OCI-LY7 (cell line): ENCODE data around the gene MRPL47. TPM values are rescaled to one million over a fixed set of nuclear protein-coding genes. Genes with fewer than 3 reads are reported as not detected.

Experiments
- BruUV-seq: library from RNA; stranded (reverse); fragments of 400-500 nt; replicated peaks from 2 replicates; lab custom pipeline; 2021; lab: Mats Ljungman, UMichigan
- CTCF ChIA-PET: fragments of 300-600 bp; sonication (Branson Sonifier 250); formaldehyde crosslinking; loops from one replicate; lab custom pipeline; 2022; ENCODE audit warnings: antibody characterized with exemption; ENCODE audit not compliant: unreplicated experiment; lab: Charles Lee
- POLR2A ChIA-PET: fragments of 300-600 bp; sonication (Branson Sonifier 250); formaldehyde crosslinking; loops from one replicate; lab custom pipeline; 2022; ENCODE audit warnings: antibody characterized with exemption; lab: Charles Lee
- DNase-seq: peaks from one replicate; pipeline ENCODE4 v3.0.0-alpha.2; 2015; ENCODE audit warnings: low spot score
- H2AFZ ChIP-seq: fragments of 200-600 bp; sonication (generic), shearing (Covaris generic); 2 replicates; pipeline ENCODE4 v1.6.1; 2014; ENCODE audit warnings: mild to moderate bottlenecking, antibody characterized with exemption, low read length, moderate library complexity
- H3K27ac ChIP-seq: fragments of 200-600 bp; sonication (generic); 2 replicates; pipeline ENCODE4 v1.5.1; 2014; ENCODE audit warnings: mixed run types, low read depth, mild to moderate bottlenecking, moderate library complexity, low read length, inconsistent platforms; ENCODE audit not compliant: poor library complexity, severe bottlenecking
- H3K36me3 ChIP-seq: fragments of 200-600 bp; sonication (generic); 2 replicates; pipeline ENCODE4 v1.6.1; 2014; ENCODE audit warnings: mild to moderate bottlenecking, antibody characterized with exemption, low read length, moderate library complexity, mixed read lengths; ENCODE audit not compliant: insufficient read depth
- H3K4me1 ChIP-seq: fragments of 200-600 bp; sonication (generic); 2 replicates; pipeline ENCODE4 v1.5.1; 2014; ENCODE audit warnings: mild to moderate bottlenecking, low read length; ENCODE audit not compliant: insufficient read depth, poor library complexity, severe bottlenecking
- H3K4me2 ChIP-seq: fragments of 200-600 bp; sonication (generic); 2 replicates; pipeline ENCODE4 v1.6.1; 2014; ENCODE audit warnings: mild to moderate bottlenecking, low read length
- H3K4me3 ChIP-seq: fragments of 200-600 bp; sonication (generic); 2 replicates; pipeline ENCODE4 v1.5.1; 2014; ENCODE audit warnings: mild to moderate bottlenecking, low read depth, low read length; ENCODE audit not compliant: poor library complexity, severe bottlenecking
- H3K79me2 ChIP-seq: fragments of 200-600 bp; sonication (generic); 2 replicates; pipeline ENCODE4 v1.6.1; 2016; ENCODE audit warnings: low read depth, mild to moderate bottlenecking, low read length, moderate library complexity, mixed read lengths; ENCODE audit not compliant: insufficient read depth
- H3K9me2 ChIP-seq: fragments of 200-600 bp; sonication (generic); 2 replicates; pipeline ENCODE4 v1.6.1; 2016; ENCODE audit warnings: mild to moderate bottlenecking, low read length, mixed read lengths; ENCODE audit not compliant: insufficient read depth
- H3K9me3 ChIP-seq: fragments of 200-600 bp; sonication (generic); 2 replicates; pipeline ENCODE4 v1.6.1; 2014; ENCODE audit warnings: mild to moderate bottlenecking, mixed run types, low read length, mixed read lengths
- H4K20me1 ChIP-seq: fragments of 200-600 bp; sonication (generic); 2 replicates; pipeline ENCODE4 v1.6.1; 2014; ENCODE audit warnings: mild to moderate bottlenecking, antibody characterized with exemption, low read length, moderate library complexity, mixed read lengths; ENCODE audit not compliant: insufficient read depth
- EZH2phosphoT487 ChIP-seq: fragments of 200-600 bp; sonication (generic); IDR thresholded peaks from 2 replicates; pipeline ENCODE4 v1.6.1; 2018; ENCODE audit warnings: low read depth, borderline replicate concordance, mild to moderate bottlenecking, mixed run types, antibody characterized with exemption, low read length, moderate library complexity, mixed read lengths
- intact Hi-C: fragments of 100-400 bp; cut with micrococcal nuclease; formaldehyde crosslinking; loops from one replicate; pipeline ENCODE4 v1.10.0; 2022; ENCODE audit not compliant: unreplicated experiment
- total RNA-seq, 2 experiments: library from RNA; depleted of rRNA in 1 of 2; stranded (reverse); fragments of >200 nt in 1 of 2; shearing (Covaris generic) in 1 of 2; gene quantifications; 2 replicates each; pipeline ENCODE4 v1.2.3, GENCODE V29; 2014 to 2022
- TF ChIP-seq, protein P1 (sequence below): fragments of 200-600 bp; sonication (generic); conservative IDR thresholded peaks from 2 replicates; pipeline ENCODE4 v1.5.1; 2014; ENCODE audit warnings: mild to moderate bottlenecking, antibody characterized with exemption, low read length, moderate library complexity, mixed read lengths

MRPL47 gene
- total RNA-seq, 2 experiments from 2014 or later = 25.9 to 47.2 TPM

DNA sequence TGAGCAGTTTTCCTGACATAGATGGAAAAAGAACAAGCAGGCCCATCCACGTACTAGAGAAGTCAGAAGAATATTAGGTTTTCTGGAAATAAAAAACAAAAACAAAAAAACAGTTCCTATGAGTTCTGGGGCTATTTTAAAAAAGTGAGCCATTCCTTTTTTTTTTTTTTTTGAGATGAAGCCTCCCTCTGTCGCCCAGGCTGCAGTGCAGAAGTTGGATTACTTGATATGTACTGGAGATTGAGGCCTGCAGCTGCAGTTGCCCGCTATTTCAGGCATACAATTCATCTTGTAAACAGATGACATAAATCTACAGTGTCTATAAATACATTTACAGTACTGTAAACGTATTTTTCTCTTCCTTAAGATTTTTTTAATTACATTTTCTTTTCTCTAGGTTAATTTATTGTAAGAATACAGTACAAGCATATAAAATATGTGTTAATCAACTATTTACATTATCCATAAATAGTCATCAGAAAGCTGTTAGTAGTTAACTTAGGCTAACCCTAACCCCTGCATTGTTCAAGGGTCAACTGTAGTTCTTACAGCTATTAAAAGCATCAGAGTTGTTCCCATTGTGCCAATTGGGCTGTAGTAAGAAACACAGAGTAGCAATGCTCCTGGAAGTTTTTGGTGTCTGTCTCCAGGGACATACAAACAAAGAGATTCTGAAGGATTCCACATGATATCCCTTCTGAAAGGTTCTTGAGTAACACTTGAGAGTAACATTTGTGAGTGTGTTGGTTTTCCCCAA, 52.9 kb downstream of the MRPL47 start:
- H4K20me1 ChIP-seq = no peaks in the 10 kb centered on the region
- H3K36me3 ChIP-seq = no peaks in the 10 kb centered on the region
- no peak overlapping the region for H3K27ac ChIP-seq
- intact Hi-C loops = no loop called here
- peaks cover 6% of the 10 kb centered on the region; the same call in 1 of the 2 replicates for H3K9me3 ChIP-seq
- no peak overlapping the region for H3K4me2 ChIP-seq
- POLR2A ChIA-PET = interaction anchor here (0.6 to 2.3 kb wide), 14 partner anchors 10 to 454 kb away, joined by 3 to 15 read pairs (median 4); partner anchors contain the start of gene ACTL6A
- H3K9me2 ChIP-seq = no peaks in the 10 kb centered on the region
- DNase-seq = no peak
- peaks cover 3% of the 10 kb centered on the region for H3K4me1 ChIP-seq
- no peak for TF ChIP-seq EZH2phosphoT487
- TF ChIP-seq, protein P1, sequence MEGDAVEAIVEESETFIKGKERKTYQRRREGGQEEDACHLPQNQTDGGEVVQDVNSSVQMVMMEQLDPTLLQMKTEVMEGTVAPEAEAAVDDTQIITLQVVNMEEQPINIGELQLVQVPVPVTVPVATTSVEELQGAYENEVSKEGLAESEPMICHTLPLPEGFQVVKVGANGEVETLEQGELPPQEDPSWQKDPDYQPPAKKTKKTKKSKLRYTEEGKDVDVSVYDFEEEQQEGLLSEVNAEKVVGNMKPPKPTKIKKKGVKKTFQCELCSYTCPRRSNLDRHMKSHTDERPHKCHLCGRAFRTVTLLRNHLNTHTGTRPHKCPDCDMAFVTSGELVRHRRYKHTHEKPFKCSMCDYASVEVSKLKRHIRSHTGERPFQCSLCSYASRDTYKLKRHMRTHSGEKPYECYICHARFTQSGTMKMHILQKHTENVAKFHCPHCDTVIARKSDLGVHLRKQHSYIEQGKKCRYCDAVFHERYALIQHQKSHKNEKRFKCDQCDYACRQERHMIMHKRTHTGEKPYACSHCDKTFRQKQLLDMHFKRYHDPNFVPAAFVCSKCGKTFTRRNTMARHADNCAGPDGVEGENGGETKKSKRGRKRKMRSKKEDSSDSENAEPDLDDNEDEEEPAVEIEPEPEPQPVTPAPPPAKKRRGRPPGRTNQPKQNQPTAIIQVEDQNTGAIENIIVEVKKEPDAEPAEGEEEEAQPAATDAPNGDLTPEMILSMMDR = no peak
- H3K79me2 ChIP-seq = no peaks in the 10 kb centered on the region
- H2AFZ ChIP-seq = peak overlapping the region; percentile 45; the same call in 1 of the 2 replicates
- BruUV-seq = no TSS peak
- H3K4me3 ChIP-seq = no peak overlapping the region
- CTCF ChIA-PET = no interaction called here

DNA sequence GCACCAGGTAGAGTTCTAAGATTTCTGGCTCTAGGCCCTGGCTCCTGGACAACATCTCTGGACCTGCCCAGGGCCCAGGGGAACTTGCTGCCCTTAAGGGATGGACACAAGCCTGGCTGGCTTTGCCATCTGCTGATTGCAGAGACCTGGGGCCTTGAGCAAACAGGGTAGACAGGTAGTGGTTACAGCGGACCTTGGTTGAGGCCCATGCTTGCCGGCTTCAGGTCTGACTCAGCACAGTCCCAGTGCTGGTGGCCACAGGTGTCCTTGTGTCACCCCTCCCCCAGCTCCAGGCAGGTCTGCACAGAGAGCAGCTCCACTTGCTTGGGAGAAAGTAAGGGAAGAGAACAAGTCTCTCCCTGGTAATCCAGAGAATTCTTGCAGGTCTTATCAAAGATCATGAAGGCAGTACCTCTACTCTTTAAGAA, 57.6 kb downstream of the MRPL47 start:
- ChIA-PET CTCF (no interaction called here), POLR2A (interaction anchor here (1.3 kb wide), 1 partner anchor 191 kb away, joined by 3 read pairs; no protein-coding TSS in a partner anchor)
- DNase-seq = no peak
- Histone ChIP-seq H3K36me3 (no peaks in the 10 kb centered on the region), H3K79me2 (no peaks in the 10 kb centered on the region), H4K20me1 (no peaks in the 10 kb centered on the region), H2AFZ (no peak overlapping the region), H3K27ac (no peak overlapping the region), H3K4me3 (no peak overlapping the region), H3K4me1 (peaks cover 3% of the 10 kb centered on the region), H3K9me2 (no peaks in the 10 kb centered on the region), H3K9me3 (peaks cover 6% of the 10 kb centered on the region; the same call in 1 of the 2 replicates), H3K4me2 (no peak overlapping the region)
- intact Hi-C loops = no loop called here
- BruUV-seq = no TSS peak
- TF ChIP-seq, protein P1 = no peak
- no peak for TF ChIP-seq EZH2phosphoT487
